KOPT-K1 (cell line): Measurements from ENCODE around the gene HBG2.
"Not testable (repeated sequence)": the region's sequence is repeated elsewhere in the genome, so short reads cannot be mapped to it uniquely, and the experiment has no call there.

Experiments
- H3K27ac ChIP-seq: fragments of 200-600 bp; sonication (generic); 2 replicates; pipeline ENCODE4 v1.5.1; 2016; ENCODE audit warnings: antibody characterized with exemption, mild to moderate bottlenecking, low read depth, low read length; ENCODE audit not compliant: poor library complexity, severe bottlenecking
- H3K36me3 ChIP-seq: fragments of 200-600 bp; sonication (generic); 2 replicates; pipeline ENCODE4 v1.5.1; 2017; ENCODE audit warnings: antibody characterized with exemption, mild to moderate bottlenecking, low read length, moderate library complexity; ENCODE audit not compliant: insufficient read depth
- H3K9me3 ChIP-seq: fragments of 200-600 bp; sonication (generic); 2 replicates; pipeline ENCODE4 v1.5.1; 2017; ENCODE audit warnings: antibody characterized with exemption, low read length, mild to moderate bottlenecking; ENCODE audit not compliant: insufficient read depth, poor library complexity, severe bottlenecking

The HBG2 gene

DNA sequence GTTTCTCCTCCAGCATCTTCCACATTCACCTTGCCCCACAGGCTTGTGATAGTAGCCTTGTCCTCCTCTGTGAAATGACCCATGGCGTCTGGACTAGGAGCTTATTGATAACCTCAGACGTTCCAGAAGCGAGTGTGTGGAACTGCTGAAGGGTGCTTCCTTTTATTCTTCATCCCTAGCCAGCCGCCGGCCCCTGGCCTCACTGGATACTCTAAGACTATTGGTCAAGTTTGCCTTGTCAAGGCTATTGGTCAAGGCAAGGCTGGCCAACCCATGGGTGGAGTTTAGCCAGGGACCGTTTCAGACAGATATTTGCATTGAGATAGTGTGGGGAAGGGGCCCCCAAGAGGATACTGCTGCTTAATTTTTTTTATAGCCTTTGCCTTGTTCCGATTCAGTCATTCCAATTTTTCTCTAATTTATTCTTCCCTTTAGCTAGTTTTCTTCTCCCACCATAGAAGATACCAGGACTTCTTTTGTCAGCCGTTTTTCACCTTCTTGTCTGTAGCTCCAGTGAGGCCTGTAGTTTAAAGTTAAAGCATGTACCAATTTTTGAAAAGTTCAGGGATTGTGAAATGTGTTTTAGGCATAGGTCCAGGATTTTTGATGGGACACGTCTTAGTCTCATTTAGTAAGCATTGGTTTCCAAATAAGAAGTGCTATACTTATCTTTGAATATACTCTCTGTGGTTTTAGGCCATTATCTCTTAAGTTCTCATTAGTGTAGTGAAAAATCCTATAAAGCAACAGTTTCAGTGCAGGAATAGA lies at the start of gene HBG2:
TSS of gene HBG2 (minus strand) at position 136 of the 768 bp plus-strand sequence. CDS start at position 83, 53 bp downstream.
- H3K27ac ChIP-seq, H3K9me3 ChIP-seq, H3K36me3 ChIP-seq: not testable (repeated sequence)

- H3K36me3 ChIP-seq: no peaks in the 10 kb centered on the region
- no peaks in the 10 kb centered on the region for H3K9me3 ChIP-seq
- H3K27ac ChIP-seq: no peak overlapping the region
These were observed 49.5 kb upstream of the HBG2 start for GRCh38 chr11:5304046-5304445.

GRCh38 chr11:5303626-5304025 lies 49.0 kb upstream of the HBG2 start:
- no peak overlapping the region for H3K27ac ChIP-seq
- H3K36me3 ChIP-seq: no peaks in the 10 kb centered on the region
- no peaks in the 10 kb centered on the region for H3K9me3 ChIP-seq

DNA sequence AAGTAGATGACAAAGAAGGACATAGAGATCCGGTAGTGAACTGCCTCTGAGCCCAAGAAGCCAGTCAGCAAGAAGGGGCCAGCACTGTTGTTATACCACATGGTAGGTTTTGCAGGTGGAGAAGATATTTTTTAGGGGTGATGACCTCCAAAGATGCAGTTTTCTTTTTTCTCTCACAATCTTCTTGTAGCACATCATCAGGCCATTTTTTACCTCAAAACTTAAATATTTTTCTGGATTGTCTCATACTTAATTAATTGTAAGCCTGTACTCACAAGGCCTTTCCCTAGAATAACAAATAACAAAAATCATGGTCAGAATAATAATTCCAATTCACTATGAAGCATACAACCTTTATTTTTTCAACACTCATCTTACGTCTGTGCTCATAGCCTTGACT lies 47.3 kb upstream of the HBG2 start, which contains the start of gene OR51B4:
TSS of gene OR51B4 (minus strand) at position 101 of the 400 bp plus-strand sequence. CDS start at position 101, 0 bp downstream.
- Histone ChIP-seq H3K36me3 (no peaks in the 10 kb centered on the region), H3K27ac (no peak within 1 kb of the TSS), H3K9me3 (no peaks in the 10 kb centered on the region)

DNA sequence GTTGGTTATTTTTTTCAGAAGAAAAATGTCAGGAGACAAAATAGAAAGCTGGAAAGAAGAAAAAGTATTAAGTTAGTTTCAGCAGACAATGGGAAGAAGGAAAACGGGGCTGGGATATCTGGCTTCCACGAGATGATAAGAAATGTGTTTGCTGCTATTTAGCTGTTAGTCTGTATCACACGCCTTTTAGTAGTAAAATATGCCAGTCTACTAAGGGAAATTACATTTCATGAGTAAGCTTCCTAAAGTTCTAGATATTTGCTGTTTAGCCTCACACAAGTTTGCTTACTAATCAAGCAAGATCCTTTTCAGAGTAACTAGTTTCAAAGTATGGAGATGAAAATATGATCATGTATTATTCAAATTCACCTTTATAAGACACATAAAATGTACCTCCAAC lies 45.7 kb upstream of the HBG2 start:
- H3K36me3 ChIP-seq: no peaks in the 10 kb centered on the region
- no peak overlapping the region for H3K27ac ChIP-seq
- H3K9me3 ChIP-seq: no peaks in the 10 kb centered on the region

DNA sequence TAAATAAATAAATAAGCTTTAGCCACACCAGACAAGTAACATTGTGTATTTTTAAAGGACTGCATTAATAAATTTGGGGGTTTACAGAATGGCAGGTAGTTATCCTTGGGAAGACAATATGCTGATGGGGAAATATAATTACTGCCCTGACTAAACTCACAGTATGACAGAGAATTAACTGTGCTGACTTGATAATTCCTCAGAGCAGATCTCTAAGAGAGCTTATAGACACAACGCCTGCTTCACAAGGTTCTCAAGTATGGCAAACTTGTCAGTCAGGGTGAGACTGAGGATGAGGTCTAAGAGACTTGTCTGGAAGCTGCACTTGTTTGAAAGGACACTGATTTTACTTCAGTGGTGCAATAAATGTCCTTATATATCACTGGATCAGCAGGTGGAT lies 43.9 kb upstream of the HBG2 start:
- no peaks in the 10 kb centered on the region for H3K36me3 ChIP-seq
- no peak overlapping the region for H3K27ac ChIP-seq
- H3K9me3 ChIP-seq: no peaks in the 10 kb centered on the region

GRCh38 chr11:5297721-5298323 lies 43.2 kb upstream of the HBG2 start:
- Histone ChIP-seq H3K27ac (no peak overlapping the region), H3K9me3 (no peaks in the 10 kb centered on the region), H3K36me3 (no peaks in the 10 kb centered on the region)

GRCh38 chr11:5294342-5294995 lies 39.9 kb upstream of the HBG2 start:
- not testable (repeated sequence) for H3K27ac ChIP-seq, H3K36me3 ChIP-seq, H3K9me3 ChIP-seq

DNA sequence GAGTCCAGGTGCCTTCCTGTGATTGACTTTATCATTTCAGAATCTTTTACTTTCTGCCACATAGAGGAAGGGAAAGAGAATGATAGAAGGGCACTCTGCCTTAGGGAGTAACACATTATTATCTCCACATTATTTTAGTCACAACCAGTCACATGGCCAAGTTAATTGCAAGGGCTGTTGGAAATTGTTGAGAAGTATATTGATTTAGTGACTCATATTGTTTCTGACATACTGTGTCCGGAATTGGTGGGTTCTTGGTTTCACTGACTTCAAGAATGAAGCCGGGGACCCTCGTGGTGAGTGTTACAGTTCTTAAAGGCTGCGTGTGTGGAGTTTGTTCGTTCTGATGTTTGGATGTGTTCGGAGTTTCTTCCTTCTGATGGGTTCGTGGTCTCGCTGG lies 38.4 kb upstream of the HBG2 start:
- Histone ChIP-seq H3K9me3 (no peaks in the 10 kb centered on the region), H3K27ac (no peak overlapping the region), H3K36me3 (no peaks in the 10 kb centered on the region)

DNA sequence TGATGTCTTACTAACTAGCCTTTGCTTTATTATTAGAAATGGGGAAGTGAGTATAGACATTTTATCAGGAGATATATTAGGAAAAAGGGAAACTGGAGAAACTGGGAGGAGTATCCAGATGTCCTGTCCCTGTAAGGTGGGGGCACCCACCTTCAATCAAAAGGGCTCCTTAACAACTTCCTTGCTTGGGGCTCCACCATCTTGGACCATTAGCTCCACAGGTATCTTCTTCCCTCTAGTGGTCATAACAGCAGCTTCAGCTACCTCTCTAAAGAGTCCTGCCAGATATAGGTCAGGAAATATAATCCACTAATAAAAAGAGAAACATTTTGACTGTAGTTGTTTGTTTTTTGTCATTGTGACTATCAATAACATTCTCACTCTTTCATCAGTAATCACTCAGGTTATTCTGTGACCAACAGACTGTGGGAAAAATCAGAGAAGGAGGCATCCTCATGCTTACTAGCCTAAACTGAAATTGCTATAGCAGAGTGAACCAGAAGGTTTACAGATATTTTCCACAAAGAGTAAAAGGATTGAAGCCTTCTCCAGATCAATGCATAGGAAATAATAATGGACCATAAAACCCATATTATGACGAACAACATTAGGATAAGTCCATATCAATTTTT lies 36.7 kb upstream of the HBG2 start:
- Histone ChIP-seq H3K36me3 (no peaks in the 10 kb centered on the region), H3K27ac (no peak overlapping the region), H3K9me3 (no peaks in the 10 kb centered on the region)

- no peaks in the 10 kb centered on the region for H3K36me3 ChIP-seq
- no peak overlapping the region for H3K27ac ChIP-seq
- no peaks in the 10 kb centered on the region for H3K9me3 ChIP-seq
These were observed 35.5 kb upstream of the HBG2 start for GRCh38 chr11:5290106-5290505.

DNA sequence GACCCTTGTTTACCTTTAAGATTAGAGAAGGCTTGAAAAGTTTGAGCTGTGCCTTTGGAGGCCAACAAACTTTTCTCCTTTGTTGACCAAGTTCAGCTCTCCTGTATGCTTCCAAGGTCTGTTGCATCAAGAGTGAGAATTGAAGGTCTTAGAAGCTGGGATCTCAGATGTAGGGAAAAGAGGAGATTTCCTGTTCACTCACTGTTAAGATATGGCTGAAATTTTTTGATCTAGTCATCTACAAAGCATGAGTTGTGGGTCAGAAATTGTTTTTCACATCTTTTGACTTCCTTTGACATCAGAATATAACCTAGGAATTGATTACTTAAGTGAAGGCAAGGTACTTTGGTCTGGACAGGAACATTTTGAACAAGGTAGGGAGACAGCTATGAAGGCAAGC lies 35.1 kb upstream of the HBG2 start:
- H3K36me3 ChIP-seq: no peaks in the 10 kb centered on the region
- no peaks in the 10 kb centered on the region for H3K9me3 ChIP-seq
- no peak overlapping the region for H3K27ac ChIP-seq

GRCh38 chr11:5288906-5289550 lies 34.4 kb upstream of the HBG2 start:
- H3K9me3 ChIP-seq: no peaks in the 10 kb centered on the region
- no peak overlapping the region for H3K27ac ChIP-seq
- H3K36me3 ChIP-seq: no peaks in the 10 kb centered on the region

DNA sequence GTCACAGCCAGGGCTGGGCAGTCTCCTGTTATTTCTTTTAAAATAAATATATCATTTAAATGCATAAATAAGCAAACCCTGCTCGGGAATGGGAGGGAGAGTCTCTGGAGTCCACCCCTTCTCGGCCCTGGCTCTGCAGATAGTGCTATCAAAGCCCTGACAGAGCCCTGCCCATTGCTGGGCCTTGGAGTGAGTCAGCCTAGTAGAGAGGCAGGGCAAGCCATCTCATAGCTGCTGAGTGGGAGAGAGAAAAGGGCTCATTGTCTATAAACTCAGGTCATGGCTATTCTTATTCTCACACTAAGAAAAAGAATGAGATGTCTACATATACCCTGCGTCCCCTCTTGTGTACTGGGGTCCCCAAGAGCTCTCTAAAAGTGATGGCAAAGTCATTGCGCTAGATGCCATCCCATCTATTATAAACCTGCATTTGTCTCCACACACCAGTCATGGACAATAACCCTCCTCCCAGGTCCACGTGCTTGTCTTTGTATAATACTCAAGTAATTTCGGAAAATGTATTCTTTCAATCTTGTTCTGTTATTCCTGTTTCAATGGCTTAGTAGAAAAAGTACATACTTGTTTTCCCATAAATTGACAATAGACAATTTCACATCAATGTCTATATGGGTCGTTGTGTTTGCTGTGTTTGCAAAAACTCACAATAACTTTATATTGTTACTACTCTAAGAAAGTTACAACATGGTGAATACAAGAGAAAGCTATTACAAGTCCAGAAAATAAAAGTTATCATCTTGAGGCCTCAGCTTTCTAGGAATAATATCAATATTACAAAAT lies 33.7 kb upstream of the HBG2 start:
- no peaks in the 10 kb centered on the region for H3K9me3 ChIP-seq
- H3K27ac ChIP-seq: no peak overlapping the region
- no peaks in the 10 kb centered on the region for H3K36me3 ChIP-seq
